Measurements from ENCODE around the gene QKI.

GRCh38 chr6:163414946-163415619 lies 565 bp downstream of the QKI start:
- TF ChIP-seq, protein P1, sequence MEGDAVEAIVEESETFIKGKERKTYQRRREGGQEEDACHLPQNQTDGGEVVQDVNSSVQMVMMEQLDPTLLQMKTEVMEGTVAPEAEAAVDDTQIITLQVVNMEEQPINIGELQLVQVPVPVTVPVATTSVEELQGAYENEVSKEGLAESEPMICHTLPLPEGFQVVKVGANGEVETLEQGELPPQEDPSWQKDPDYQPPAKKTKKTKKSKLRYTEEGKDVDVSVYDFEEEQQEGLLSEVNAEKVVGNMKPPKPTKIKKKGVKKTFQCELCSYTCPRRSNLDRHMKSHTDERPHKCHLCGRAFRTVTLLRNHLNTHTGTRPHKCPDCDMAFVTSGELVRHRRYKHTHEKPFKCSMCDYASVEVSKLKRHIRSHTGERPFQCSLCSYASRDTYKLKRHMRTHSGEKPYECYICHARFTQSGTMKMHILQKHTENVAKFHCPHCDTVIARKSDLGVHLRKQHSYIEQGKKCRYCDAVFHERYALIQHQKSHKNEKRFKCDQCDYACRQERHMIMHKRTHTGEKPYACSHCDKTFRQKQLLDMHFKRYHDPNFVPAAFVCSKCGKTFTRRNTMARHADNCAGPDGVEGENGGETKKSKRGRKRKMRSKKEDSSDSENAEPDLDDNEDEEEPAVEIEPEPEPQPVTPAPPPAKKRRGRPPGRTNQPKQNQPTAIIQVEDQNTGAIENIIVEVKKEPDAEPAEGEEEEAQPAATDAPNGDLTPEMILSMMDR (IDR thresholded peaks at IDR 0.05), result no peak
- TF ChIP-seq EP300 (IDR thresholded peaks at IDR 0.05), result no peak

All from ovary (tissue), 3 donors.